HG03342 (cell line): Measurements from ENCODE around the gene ACTR3C.
"Not testable (repeated sequence)": the region's sequence is repeated elsewhere in the genome, so short reads cannot be mapped to it uniquely, and the experiment has no call there.

ENCODE experiments used
- ATAC-seq: cut with Tn5 transposase; IDR thresholded peaks from one replicate; pipeline ENCODE4 v1.9.1; 2021; ENCODE audit warnings: mild to moderate bottlenecking, moderate library complexity; ENCODE audit not compliant: unreplicated experiment

The ACTR3C gene

DNA sequence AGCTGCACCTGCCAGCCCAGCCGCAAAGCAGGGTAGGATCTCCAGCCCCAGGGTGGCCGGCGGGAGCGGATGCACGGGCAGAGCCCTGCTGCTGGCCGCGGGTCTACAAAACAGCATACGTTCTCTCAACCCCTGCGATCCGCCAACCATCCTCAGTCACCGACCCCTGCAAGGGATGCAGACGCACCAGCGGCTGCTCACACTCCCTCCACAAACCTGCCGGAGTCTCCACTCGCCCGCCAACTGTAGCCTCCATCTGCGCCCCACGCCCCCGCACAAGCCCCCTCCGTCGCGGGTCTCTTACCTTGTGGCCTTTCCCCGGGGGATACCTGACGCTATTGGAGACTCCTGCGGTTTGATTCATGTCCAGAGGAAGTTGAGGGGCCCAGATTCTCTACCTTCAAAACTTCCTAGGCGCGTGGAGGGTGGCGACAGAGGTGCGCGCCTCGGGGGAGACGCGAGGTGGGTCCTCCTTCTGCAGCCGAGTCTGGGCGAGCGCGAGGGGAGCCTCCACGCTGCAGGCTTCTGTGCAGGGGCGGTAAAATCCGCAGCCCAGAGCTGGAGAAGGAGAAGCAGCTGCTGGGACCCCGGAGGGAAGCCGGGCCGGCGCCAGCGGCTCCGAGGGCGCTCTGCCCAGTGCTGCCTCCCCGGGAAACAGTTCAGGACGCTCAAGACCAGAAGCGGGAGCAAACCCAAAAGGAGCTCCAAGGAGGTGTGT, 103.2 kb downstream of the ACTR3C start:
- ATAC-seq = not testable (repeated sequence)

- ATAC-seq = not testable (repeated sequence)
Observed at GRCh38 chr7:150206848-150207247, 116.5 kb downstream of the ACTR3C start.

DNA sequence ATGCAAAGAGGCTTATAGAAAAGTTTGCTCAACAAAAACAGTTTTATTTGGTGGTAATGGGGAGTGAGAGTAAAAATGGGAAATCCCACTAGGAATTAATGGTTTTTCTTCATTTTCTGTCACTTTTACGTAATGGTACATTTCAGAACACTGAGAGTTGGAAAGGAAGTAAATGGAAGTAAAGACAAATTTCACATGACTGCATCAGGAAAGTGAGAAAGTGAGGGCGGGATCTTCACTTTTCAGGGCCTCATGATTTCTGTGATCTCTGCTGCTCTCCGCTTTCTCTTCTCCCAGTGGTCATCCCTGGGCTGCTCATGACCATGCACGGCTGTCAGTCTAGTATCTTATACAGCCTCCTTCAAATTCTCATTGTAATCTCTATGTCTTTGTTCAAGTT, 117.5 kb downstream of the ACTR3C start:
- not testable (repeated sequence) for ATAC-seq

- ATAC-seq = not testable (repeated sequence)
Observed at GRCh38 chr7:150204577-150204976, 118.8 kb downstream of the ACTR3C start.

- ATAC-seq = not testable (repeated sequence)
Observed at GRCh38 chr7:150202894-150203293, 120.5 kb downstream of the ACTR3C start.
